ENCODE data around the gene PCNX4. TPM values are rescaled to one million over a fixed set of nuclear protein-coding genes. Genes with fewer than 3 reads are reported as not detected.
A peak's percentile ranks its signal among the peaks of the same experiment; 100 is the strongest.

PCNX4 gene
- total and polyA plus RNA-seq, 2 experiments from 2014 or later: 22.9 to 77.5 TPM

GRCh38 chr14:60170948-60171347, 79.2 kb downstream of the PCNX4 start:
- no peak for DNase-seq (ENCODE audit: low spot score)
- Histone ChIP-seq H3K4me3 (no peak overlapping the region), H4K20me1 (replicated peaks; ENCODE audit: insufficient read depth) (no peaks in the 10 kb centered on the region), H3K9me2 (ENCODE audit: insufficient read depth) (no peaks in the 10 kb centered on the region), H3F3A (replicated peaks; ENCODE audit: low read depth) (no peaks in the 10 kb centered on the region), H3K36me3 (ENCODE audit: insufficient read depth) (no peaks in the 10 kb centered on the region), H3K4me2 (no peak overlapping the region), H3K79me2 (replicated peaks; ENCODE audit: insufficient read depth) (no peaks in the 10 kb centered on the region), H3K4me1 (ENCODE audit: insufficient read depth) (no peaks in the 10 kb centered on the region), H2AFZ (peak overlapping the region; percentile 28; the same call in 1 of the 2 replicates), H3K27me3 (ENCODE audit: insufficient read depth) (peaks cover 8% of the 10 kb centered on the region; the same call in 1 of the 2 replicates), H3K27ac (ENCODE audit: low read depth) (no peak overlapping the region)
- TF ChIP-seq ZNF114 (CRISPR knock-in tag; IDR thresholded peaks at IDR 0.05) (no peak), CREB1 (CRISPR knock-in tag; IDR thresholded peaks at IDR 0.05; ENCODE audit: low read depth) (no peak), STAT1 (IDR thresholded peaks at IDR 0.05; ENCODE audit: unreplicated experiment) (no peak), EZH2phosphoT487 (IDR thresholded peaks at IDR 0.05; ENCODE audit: unreplicated experiment) (no peak), ETS1 (IDR thresholded peaks at IDR 0.05) (no peak), REST (IDR thresholded peaks at IDR 0.05; ENCODE audit: unreplicated experiment) (no peak), JUNB (IDR thresholded peaks at IDR 0.05; ENCODE audit: unreplicated experiment) (no peak), ZNF331 (CRISPR knock-in tag; IDR thresholded peaks at IDR 0.05; ENCODE audit: low read depth) (no peak), POLR2AphosphoS5 (IDR thresholded peaks at IDR 0.05; ENCODE audit: low read depth) (no peak), NANOG (IDR thresholded peaks at IDR 0.05; ENCODE audit: borderline replicate concordance) (no peak), CTCF (conservative IDR thresholded peaks at IDR 0.05; ENCODE audit: low read depth in 2 of 2) (no peak), EZH2 (IDR thresholded peaks at IDR 0.05; ENCODE audit: low read depth, unreplicated experiment) (no peak), ZNF462 (CRISPR knock-in tag; IDR thresholded peaks at IDR 0.05) (no peak)
- no peak for ATAC-seq
- H3K4me3 Mint-ChIP-seq: no peak overlapping the region
- H3K4me1 Mint-ChIP-seq: peaks cover 6% of the 10 kb centered on the region; the same call in 2 of the 3 replicates
- no peaks in the 10 kb centered on the region; the same call in 2 of the 3 replicates for H3K36me3 Mint-ChIP-seq (ENCODE audit: low read depth)
- no peaks in the 10 kb centered on the region for H3K27me3 Mint-ChIP-seq (ENCODE audit: insufficient read depth, low read depth, poor library complexity)
- no peak overlapping the region for H3K27ac Mint-ChIP-seq
- peaks cover 9% of the 10 kb centered on the region; the same call in 2 of the 3 replicates for H3K9me3 Mint-ChIP-seq
